H9 (cell line): Measurements from ENCODE around the gene FAM81A. TPM values are rescaled to one million over a fixed set of nuclear protein-coding genes. Genes with fewer than 3 reads are reported as not detected.

Source experiments
- DNase-seq: peaks from one replicate; pipeline ENCODE4 v3.0.0-alpha.2; 2017
- H2AFZ ChIP-seq: one replicate; pipeline ENCODE4 v1.6.1; 2013; ENCODE audit warnings: mild to moderate bottlenecking, low read length, control low read depth, moderate library complexity
- H2AK5ac ChIP-seq: 2 replicates; pipeline ENCODE4 v1.6.1; 2013; ENCODE audit warnings: low read length, control low read depth, mixed read lengths; ENCODE audit not compliant: insufficient read length
- H2BK120ac ChIP-seq: one replicate; pipeline ENCODE4 v1.6.1; 2013; ENCODE audit warnings: low read depth, mild to moderate bottlenecking, low read length, control low read depth, inconsistent platforms; ENCODE audit not compliant: poor library complexity, severe bottlenecking
- H2BK12ac ChIP-seq: 2 replicates; pipeline ENCODE4 v1.6.1; 2013; ENCODE audit warnings: low read length, control low read depth, mixed read lengths, low read depth; ENCODE audit not compliant: insufficient read length
- H2BK15ac ChIP-seq: 2 replicates; pipeline ENCODE4 v1.6.1; 2013; ENCODE audit warnings: low read depth, low read length, control low read depth
- H2BK20ac ChIP-seq: one replicate; pipeline ENCODE4 v1.6.1; 2013; ENCODE audit warnings: low read depth, mild to moderate bottlenecking, low read length, control low read depth, inconsistent platforms; ENCODE audit not compliant: poor library complexity, severe bottlenecking
- H2BK5ac ChIP-seq: 2 replicates; pipeline ENCODE4 v1.6.1; 2013; ENCODE audit warnings: low read length, control low read depth, mixed read lengths; ENCODE audit not compliant: insufficient read length
- H3K14ac ChIP-seq: 2 replicates; pipeline ENCODE4 v1.6.1; 2013; ENCODE audit warnings: low read length, control low read depth; ENCODE audit not compliant: insufficient read depth
- H3K18ac ChIP-seq: 2 replicates; pipeline ENCODE4 v1.6.1; 2013; ENCODE audit warnings: low read depth, mild to moderate bottlenecking, mixed read lengths, low read length, control low read depth; ENCODE audit not compliant: insufficient read length
- H3K23ac ChIP-seq: 2 replicates; pipeline ENCODE4 v1.6.1; 2013; ENCODE audit warnings: low read length, control low read depth, mixed read lengths, low read depth; ENCODE audit not compliant: insufficient read length
- H3K23me2 ChIP-seq: 2 replicates; pipeline ENCODE4 v1.6.1; 2013; ENCODE audit warnings: low read depth, mild to moderate bottlenecking, mixed read lengths, low read length, control low read depth; ENCODE audit not compliant: insufficient read length, poor library complexity, severe bottlenecking
- H3K27ac ChIP-seq: 2 replicates; pipeline ENCODE4 v1.5.1; 2013; ENCODE audit warnings: low read length, control low read depth, mixed read lengths, low read depth; ENCODE audit not compliant: insufficient read length
- H3K27me3 ChIP-seq: 2 replicates; pipeline ENCODE4 v1.6.1; 2013; ENCODE audit warnings: low read length, control low read depth, inconsistent platforms; ENCODE audit not compliant: insufficient read depth
- H3K4ac ChIP-seq: 2 replicates; pipeline ENCODE4 v1.6.1; 2013; ENCODE audit warnings: low read depth, mild to moderate bottlenecking, control low read depth, inconsistent platforms, low read length, moderate library complexity
- H3K4me1 ChIP-seq: 2 replicates; pipeline ENCODE4 v1.6.1; 2013; ENCODE audit warnings: low read length, control low read depth, inconsistent platforms; ENCODE audit not compliant: insufficient read depth
- H3K4me2 ChIP-seq: 2 replicates; pipeline ENCODE4 v1.6.1; 2013; ENCODE audit warnings: low read length, control low read depth, mixed read lengths; ENCODE audit not compliant: insufficient read length, insufficient read depth
- H3K56ac ChIP-seq: 2 replicates; pipeline ENCODE4 v1.6.1; 2013; ENCODE audit warnings: low read depth, mild to moderate bottlenecking, mixed read lengths, low read length, control low read depth; ENCODE audit not compliant: insufficient read length
- H3K79me1 ChIP-seq: 2 replicates; pipeline ENCODE4 v1.6.1; 2013; ENCODE audit warnings: low read depth, mild to moderate bottlenecking, moderate library complexity, low read length, control low read depth, inconsistent platforms; ENCODE audit not compliant: insufficient read depth, poor library complexity, severe bottlenecking
- H3K79me2 ChIP-seq: 2 replicates; pipeline ENCODE4 v1.6.1; 2013; ENCODE audit warnings: low read length, control low read depth, inconsistent platforms; ENCODE audit not compliant: insufficient read depth
- H3K9ac ChIP-seq: 2 replicates; pipeline ENCODE4 v1.6.1; 2013; ENCODE audit warnings: low read length, control low read depth, mixed read lengths; ENCODE audit not compliant: insufficient read length; ENCODE audit errors: extremely low read depth
- H3K9me3 ChIP-seq: one replicate; pipeline ENCODE4 v1.6.1; 2013; ENCODE audit warnings: low read depth, low read length, inconsistent platforms; ENCODE audit not compliant: control insufficient read depth
- H3T11ph ChIP-seq: one replicate; pipeline ENCODE4 v1.6.1; 2013; ENCODE audit warnings: mild to moderate bottlenecking, low read length, control low read depth, inconsistent platforms
- H4K20me1 ChIP-seq: one replicate; pipeline ENCODE4 v1.6.1; 2013; ENCODE audit not compliant: control insufficient read depth, insufficient read length, insufficient read depth
- H4K5ac ChIP-seq: 2 replicates; pipeline ENCODE4 v1.6.1; 2013; ENCODE audit warnings: low read depth, mild to moderate bottlenecking, mixed read lengths, low read length, control low read depth; ENCODE audit not compliant: insufficient read length
- H4K8ac ChIP-seq: replicated peaks from 2 replicates; pipeline ENCODE4 v1.6.1; 2013; ENCODE audit warnings: low read length, control low read depth, mixed read lengths, low read depth; ENCODE audit not compliant: insufficient read length
- H4K91ac ChIP-seq: 2 replicates; pipeline ENCODE4 v1.6.1; 2013; ENCODE audit warnings: low read depth, mild to moderate bottlenecking, moderate library complexity, mixed read lengths, low read length, control low read depth; ENCODE audit not compliant: insufficient read length
- H3K27ac Mint-ChIP-seq, 3 experiments: 2 replicates in 2 of 3; 3 replicates in 1 of 3; pipeline ENCODE4 v1.8.0; 2020 to 2021; ENCODE audit warnings: mixed read lengths in 3 of 3, mild to moderate bottlenecking in 1 of 3, moderate library complexity in 1 of 3
- H3K27me3 Mint-ChIP-seq: 2 replicates; pipeline ENCODE4 v1.8.0; 2021; ENCODE audit warnings: low read depth, mild to moderate bottlenecking, moderate library complexity, mixed read lengths
- H3K36me3 Mint-ChIP-seq, 3 experiments: 2 replicates in 2 of 3; 3 replicates in 1 of 3; pipeline ENCODE4 v1.8.0; 2020 to 2021; ENCODE audit warnings: low read depth in 3 of 3, mixed read lengths in 3 of 3; ENCODE audit not compliant: insufficient read depth in 1 of 3
- H3K4me1 Mint-ChIP-seq, 2 experiments: 2 replicates each; pipeline ENCODE4 v1.8.0; 2020; ENCODE audit warnings: mixed read lengths in 2 of 2
- H3K4me3 Mint-ChIP-seq, 2 experiments: 2 replicates in 1 of 2; 3 replicates in 1 of 2; pipeline ENCODE4 v1.8.0; 2020 to 2021; ENCODE audit warnings: mild to moderate bottlenecking in 2 of 2, mixed read lengths in 2 of 2, moderate library complexity in 1 of 2
- H3K9me3 Mint-ChIP-seq, 2 experiments: 2 replicates in 1 of 2; 3 replicates in 1 of 2; pipeline ENCODE4 v1.8.0; 2020; ENCODE audit warnings: mild to moderate bottlenecking in 2 of 2, mixed read lengths in 2 of 2, moderate library complexity in 1 of 2
- WGBS: extraction: QIAGEN DNeasy Blood & Tissue Kit; methylation state at CpG from one replicate; pipeline ENCODE4 v1.1.7; 2013; ENCODE audit warnings: missing lambda C conversion rate, low lambda C conversion rate, mixed read lengths; ENCODE audit not compliant: insufficient read length; ENCODE audit errors: extremely low coverage; 5-methylcytosine and 5-hydroxymethylcytosine counted together
- total RNA-seq: library from RNA; stranded (reverse); gene quantifications from 2 replicates; pipeline ENCODE4 v1.2.1, GENCODE V29; 2021
- TF ChIP-seq, protein P1 (sequence below): fragments of 200-600 bp; sonication (generic); conservative IDR thresholded peaks from 3 replicates; pipeline ENCODE4 v1.8.0; 2021; ENCODE audit warnings: antibody characterized with exemption, mild to moderate bottlenecking

Gene FAM81A
- total RNA-seq, 1 experiment from 2014 or later = 1.7 TPM

DNA sequence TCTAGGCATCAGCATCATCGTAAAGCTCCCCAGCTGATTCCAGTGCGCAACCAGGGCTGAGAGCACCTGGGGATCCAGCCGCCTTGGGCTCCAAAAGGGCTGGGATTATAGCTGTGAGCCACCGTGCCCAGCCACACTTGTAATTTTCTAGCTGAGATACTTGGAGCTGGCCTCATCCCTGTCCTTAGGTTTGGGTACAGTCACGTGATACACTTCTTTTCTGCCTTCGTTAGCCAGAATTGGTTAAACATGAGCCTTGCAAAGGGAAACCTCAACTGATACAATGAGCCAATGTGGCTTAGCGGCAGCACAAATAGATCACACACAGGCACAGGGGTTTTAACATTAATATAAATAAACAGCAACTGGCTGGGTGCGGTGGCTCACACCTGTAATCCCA is 103.8 kb downstream of the FAM81A start:
- Mint-ChIP-seq H3K27ac (no peak overlapping the region), H3K36me3 (no peaks in the 10 kb centered on the region), H3K27me3 (peaks cover 80% of the 10 kb centered on the region), H3K4me1 (peaks cover 10 to 11% of the 10 kb centered on the region in 2 experiments), H3K4me3 (no peak overlapping the region), H3K9me3 (no peaks in the 10 kb centered on the region; a peak in 1 of 5 replicates)
- no peak overlapping the region for H2BK15ac ChIP-seq
- H3K56ac ChIP-seq = no peak overlapping the region
- H4K8ac ChIP-seq = no peak overlapping the region
- H2BK12ac ChIP-seq = no peak overlapping the region
- no peak overlapping the region for H3K23ac ChIP-seq
- H3K4ac ChIP-seq = no peak overlapping the region
- H3T11ph ChIP-seq = no peak overlapping the region
- H3K79me2 ChIP-seq = no peaks in the 10 kb centered on the region
- H2BK120ac ChIP-seq = no peak overlapping the region
- H4K91ac ChIP-seq = no peak overlapping the region
- no peak overlapping the region for H2AFZ ChIP-seq
- no peak overlapping the region for H3K14ac ChIP-seq
- DNase-seq = no peak
- no peaks in the 10 kb centered on the region for H3K27me3 ChIP-seq
- no peak overlapping the region for H3K18ac ChIP-seq
- no CpG with 5 or more reads among the region's 8 CpGs for WGBS
- TF ChIP-seq, protein P1, sequence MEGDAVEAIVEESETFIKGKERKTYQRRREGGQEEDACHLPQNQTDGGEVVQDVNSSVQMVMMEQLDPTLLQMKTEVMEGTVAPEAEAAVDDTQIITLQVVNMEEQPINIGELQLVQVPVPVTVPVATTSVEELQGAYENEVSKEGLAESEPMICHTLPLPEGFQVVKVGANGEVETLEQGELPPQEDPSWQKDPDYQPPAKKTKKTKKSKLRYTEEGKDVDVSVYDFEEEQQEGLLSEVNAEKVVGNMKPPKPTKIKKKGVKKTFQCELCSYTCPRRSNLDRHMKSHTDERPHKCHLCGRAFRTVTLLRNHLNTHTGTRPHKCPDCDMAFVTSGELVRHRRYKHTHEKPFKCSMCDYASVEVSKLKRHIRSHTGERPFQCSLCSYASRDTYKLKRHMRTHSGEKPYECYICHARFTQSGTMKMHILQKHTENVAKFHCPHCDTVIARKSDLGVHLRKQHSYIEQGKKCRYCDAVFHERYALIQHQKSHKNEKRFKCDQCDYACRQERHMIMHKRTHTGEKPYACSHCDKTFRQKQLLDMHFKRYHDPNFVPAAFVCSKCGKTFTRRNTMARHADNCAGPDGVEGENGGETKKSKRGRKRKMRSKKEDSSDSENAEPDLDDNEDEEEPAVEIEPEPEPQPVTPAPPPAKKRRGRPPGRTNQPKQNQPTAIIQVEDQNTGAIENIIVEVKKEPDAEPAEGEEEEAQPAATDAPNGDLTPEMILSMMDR = no peak
- H3K9ac ChIP-seq = no peak overlapping the region
- no peaks in the 10 kb centered on the region for H3K23me2 ChIP-seq
- no peak overlapping the region for H2BK20ac ChIP-seq
- no peaks in the 10 kb centered on the region for H3K4me1 ChIP-seq
- no peak overlapping the region for H3K4me2 ChIP-seq
- H2BK5ac ChIP-seq = no peak overlapping the region
- H3K27ac ChIP-seq = no peak overlapping the region
- H2AK5ac ChIP-seq = no peak overlapping the region
- no peak overlapping the region for H4K5ac ChIP-seq
- H4K20me1 ChIP-seq = no peaks in the 10 kb centered on the region
- no peaks in the 10 kb centered on the region for H3K79me1 ChIP-seq
- H3K9me3 ChIP-seq = no peaks in the 10 kb centered on the region
